ENCODE measurements around the gene FGG. TPM values are rescaled to one million over a fixed set of nuclear protein-coding genes. Genes with fewer than 3 reads are reported as not detected.

The FGG gene
- total RNA-seq, 1 experiment from 2014 or later = not detected

DNA sequence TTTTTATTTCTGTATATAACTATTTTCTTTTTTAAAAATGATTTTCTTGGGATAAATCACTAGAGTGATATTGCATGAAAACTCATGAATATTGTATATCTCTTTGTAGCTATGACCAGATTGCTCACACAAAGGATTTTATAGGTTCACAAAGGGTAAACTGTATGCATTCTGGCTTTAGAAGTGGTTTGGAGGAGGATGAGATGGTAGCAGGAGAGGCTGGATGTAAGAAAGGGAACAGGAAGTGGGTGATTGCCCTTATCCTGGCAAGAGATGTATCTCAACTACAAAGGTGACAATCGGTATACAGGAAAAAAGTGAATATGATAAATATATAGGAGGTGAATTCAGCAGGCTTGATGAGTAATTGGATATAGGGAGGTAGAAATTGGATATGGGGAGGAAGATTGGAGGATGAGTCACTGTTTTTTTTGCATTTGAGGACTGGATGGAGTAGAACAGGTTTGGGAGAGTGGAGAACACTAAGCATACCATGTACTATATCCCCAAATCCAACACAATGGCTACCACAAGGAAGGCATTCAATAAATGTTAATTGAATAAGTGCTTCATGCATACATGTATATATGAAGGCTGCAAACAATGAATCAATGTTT, 9.9 kb downstream of the FGG start:
- TF ChIP-seq, protein P1, sequence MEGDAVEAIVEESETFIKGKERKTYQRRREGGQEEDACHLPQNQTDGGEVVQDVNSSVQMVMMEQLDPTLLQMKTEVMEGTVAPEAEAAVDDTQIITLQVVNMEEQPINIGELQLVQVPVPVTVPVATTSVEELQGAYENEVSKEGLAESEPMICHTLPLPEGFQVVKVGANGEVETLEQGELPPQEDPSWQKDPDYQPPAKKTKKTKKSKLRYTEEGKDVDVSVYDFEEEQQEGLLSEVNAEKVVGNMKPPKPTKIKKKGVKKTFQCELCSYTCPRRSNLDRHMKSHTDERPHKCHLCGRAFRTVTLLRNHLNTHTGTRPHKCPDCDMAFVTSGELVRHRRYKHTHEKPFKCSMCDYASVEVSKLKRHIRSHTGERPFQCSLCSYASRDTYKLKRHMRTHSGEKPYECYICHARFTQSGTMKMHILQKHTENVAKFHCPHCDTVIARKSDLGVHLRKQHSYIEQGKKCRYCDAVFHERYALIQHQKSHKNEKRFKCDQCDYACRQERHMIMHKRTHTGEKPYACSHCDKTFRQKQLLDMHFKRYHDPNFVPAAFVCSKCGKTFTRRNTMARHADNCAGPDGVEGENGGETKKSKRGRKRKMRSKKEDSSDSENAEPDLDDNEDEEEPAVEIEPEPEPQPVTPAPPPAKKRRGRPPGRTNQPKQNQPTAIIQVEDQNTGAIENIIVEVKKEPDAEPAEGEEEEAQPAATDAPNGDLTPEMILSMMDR (conservative IDR thresholded peaks at IDR 0.05) = no peak
- Histone ChIP-seq H4K8ac (replicated peaks; ENCODE audit: insufficient read length, low read depth, low read length) (no peak overlapping the region), H3K14ac (ENCODE audit: insufficient read depth, low read length) (no peak overlapping the region), H4K5ac (ENCODE audit: insufficient read length, low read depth, low read length) (no peak overlapping the region), H2AFZ (ENCODE audit: low read length) (no peak overlapping the region), H3K23me2 (ENCODE audit: insufficient read length, low read depth, low read length, poor library complexity, severe bottlenecking) (no peaks in the 10 kb centered on the region), H3K79me1 (ENCODE audit: insufficient read depth, low read depth, low read length, poor library complexity, severe bottlenecking) (no peaks in the 10 kb centered on the region), H2BK15ac (ENCODE audit: low read depth, low read length) (no peak overlapping the region), H3K27ac (ENCODE audit: insufficient read length, low read depth, low read length) (no peak overlapping the region), H3K27me3 (ENCODE audit: insufficient read depth, low read length) (no peaks in the 10 kb centered on the region), H3K9me3 (ENCODE audit: control insufficient read depth, low read depth, low read length) (no peaks in the 10 kb centered on the region), H2AK5ac (ENCODE audit: insufficient read length, low read length) (no peak overlapping the region), H3K9ac (ENCODE audit: extremely low read depth, insufficient read length, low read length) (no peak overlapping the region), H3K4me2 (ENCODE audit: insufficient read depth, insufficient read length, low read length) (no peak overlapping the region), H2BK12ac (ENCODE audit: insufficient read length, low read depth, low read length) (no peak overlapping the region), H2BK5ac (ENCODE audit: insufficient read length, low read length) (no peak overlapping the region), H3K18ac (ENCODE audit: insufficient read length, low read depth, low read length) (no peak overlapping the region), H2BK120ac (ENCODE audit: low read depth, low read length, poor library complexity, severe bottlenecking) (no peak overlapping the region), H3K4me1 (ENCODE audit: insufficient read depth, low read length) (no peaks in the 10 kb centered on the region; the same call in 1 of the 2 replicates), H3K79me2 (ENCODE audit: insufficient read depth, low read length) (no peaks in the 10 kb centered on the region), H4K20me1 (ENCODE audit: control insufficient read depth, insufficient read depth, insufficient read length) (no peaks in the 10 kb centered on the region), H4K91ac (ENCODE audit: insufficient read length, low read depth, low read length) (no peak overlapping the region), H3K4ac (ENCODE audit: low read depth, low read length) (no peak overlapping the region), H3T11ph (ENCODE audit: low read length) (no peak overlapping the region), H3K56ac (ENCODE audit: insufficient read length, low read depth, low read length) (no peak overlapping the region), H2BK20ac (ENCODE audit: low read depth, low read length, poor library complexity, severe bottlenecking) (no peak overlapping the region), H3K23ac (ENCODE audit: insufficient read length, low read depth, low read length) (no peak overlapping the region)
- Mint-ChIP-seq H3K4me3 (no peak overlapping the region), H3K36me3 (ENCODE audit: insufficient read depth in 1 of 3, low read depth in 3 of 3) (no peaks in the 10 kb centered on the region), H3K9me3 (no peaks in the 10 kb centered on the region), H3K4me1 (peaks cover 3% of the 10 kb centered on the region in 2 experiments; a peak in 2 of 4 replicates), H3K27ac (no peak overlapping the region), H3K27me3 (ENCODE audit: low read depth) (no peaks in the 10 kb centered on the region)
- no CpG with 5 or more reads among the region's 1 CpG for WGBS (ENCODE audit: extremely low coverage, insufficient read length, low lambda C conversion rate)
- DNase-seq = no peak

Measured in H9 (cell line).